B cell (primary cell): ENCODE measurements around the gene TSTD2. TPM values are rescaled to one million over a fixed set of nuclear protein-coding genes. Genes with fewer than 3 reads are reported as not detected.

ENCODE experiments used
- ATAC-seq: fragments of 200-7000 bp; cut with Tn5 transposase; one replicate; pipeline ENCODE4 v1.10.0; 2021; ENCODE audit warnings: low read depth, mild to moderate bottlenecking, moderate number of reproducible peaks, moderate library complexity
- CTCF ChIA-PET: fragments of 350-600 bp; sonication (Branson Sonifier 250); formaldehyde crosslinking; loops from one replicate; lab custom pipeline; 2021; ENCODE audit warnings: antibody characterized with exemption, inconsistent platforms; lab: Charles Lee
- POLR2A ChIA-PET: fragments of 350-600 bp; sonication (Branson Sonifier 250); formaldehyde crosslinking; loops from one replicate; lab custom pipeline; 2021; ENCODE audit warnings: antibody characterized with exemption; lab: Charles Lee
- DNase-seq: peaks from one replicate; pipeline ENCODE4 v3.0.0; 2013
- H2AFZ ChIP-seq: 2 replicates; pipeline ENCODE4 v1.6.1; 2012; ENCODE audit warnings: mild to moderate bottlenecking, low read depth, low read length; ENCODE audit not compliant: insufficient read depth, poor library complexity, severe bottlenecking
- H3K27ac ChIP-seq, 2 donors: 1 replicate in 1 of 2; 2 replicates in 1 of 2; pipeline ENCODE4 v1.5.1; 2012 to 2013; ENCODE audit warnings: low read length in 2 of 2, mild to moderate bottlenecking in 2 of 2, moderate library complexity in 1 of 2
- H3K27me3 ChIP-seq, 4 experiments: fragments of 200-600 bp in 1 of 4; sonication (generic) in 1 of 4; replicated peaks in 1 of 4; 1 replicate in 2 of 4; 2 replicates in 2 of 4; pipeline versions ENCODE4 v1.6.1 to v1.7.0; 2013 to 2016; ENCODE audit warnings: low read length in 3 of 4, mild to moderate bottlenecking in 2 of 4, mixed read lengths in 1 of 4, moderate library complexity in 1 of 4; ENCODE audit not compliant: insufficient read depth in 4 of 4, control insufficient read depth in 3 of 4; ENCODE audit errors: control extremely low read depth in 1 of 4
- H3K36me3 ChIP-seq, 2 experiments: replicated peaks in 1 of 2; 1 replicate in 1 of 2; 2 replicates in 1 of 2; pipeline versions ENCODE4 v1.6.1 to v1.7.1; 2013; ENCODE audit warnings: low read length in 1 of 2; ENCODE audit not compliant: insufficient read depth in 2 of 2, control insufficient read depth in 1 of 2; ENCODE audit errors: control extremely low read depth in 1 of 2, extremely low read depth in 1 of 2
- H3K4me1 ChIP-seq, 2 donors: fragments of 200-600 bp in 1 of 2; sonication (generic) in 1 of 2; 1 replicate in 1 of 2; 2 replicates in 1 of 2; pipeline versions ENCODE4 v1.5.1 to v1.6.1; 2013 to 2017; ENCODE audit warnings: low read length in 2 of 2; ENCODE audit not compliant: control insufficient read depth in 2 of 2, insufficient read depth in 2 of 2
- H3K4me2 ChIP-seq: replicated peaks from 2 replicates; pipeline ENCODE3; 2012; ENCODE audit warnings: mild to moderate bottlenecking, low read depth, low read length; ENCODE audit not compliant: poor library complexity, severe bottlenecking
- H3K4me3 ChIP-seq, 5 experiments: fragments of 200-600 bp in 1 of 5; sonication (generic) in 1 of 5; 1 replicate in 3 of 5; 2 replicates in 2 of 5; pipeline versions ENCODE4 v1.5.1 to v1.7.0; 2011 to 2016; ENCODE audit warnings: low read length in 4 of 5, mild to moderate bottlenecking in 4 of 5, low read depth in 2 of 5, control low read depth in 1 of 5, moderate library complexity in 1 of 5; ENCODE audit not compliant: insufficient read depth in 1 of 5; ENCODE audit errors: control extremely low read depth in 1 of 5, extremely low read depth in 1 of 5
- H3K79me2 ChIP-seq: fragments of 200-600 bp; sonication (generic); one replicate; pipeline ENCODE4 v1.6.0; 2016; ENCODE audit warnings: low read length; ENCODE audit not compliant: control insufficient read depth, insufficient read depth
- H3K9ac ChIP-seq: fragments of 200-600 bp; sonication (generic); 2 replicates; pipeline ENCODE4 v1.6.1; 2017; ENCODE audit warnings: mild to moderate bottlenecking, low read length, moderate library complexity
- H3K9me3 ChIP-seq, 3 donors: one replicate each; pipeline versions ENCODE4 v1.6.1 to v1.7.1; 2013; ENCODE audit warnings: low read length in 2 of 3; ENCODE audit not compliant: control insufficient read depth in 2 of 3, insufficient read depth in 1 of 3; ENCODE audit errors: control extremely low read depth in 1 of 3
- H4K20me1 ChIP-seq: 2 replicates; pipeline ENCODE4 v1.6.0; 2012; ENCODE audit warnings: mild to moderate bottlenecking, low read length; ENCODE audit not compliant: insufficient read depth, control insufficient read depth, poor library complexity, severe bottlenecking
- H3K27ac Mint-ChIP-seq: one replicate; pipeline ENCODE4 v1.8.0; 2021; ENCODE audit warnings: mixed read lengths
- H3K27me3 Mint-ChIP-seq: one replicate; pipeline ENCODE4 v1.8.0; 2021; ENCODE audit warnings: mixed read lengths
- H3K4me1 Mint-ChIP-seq: one replicate; pipeline ENCODE4 v1.8.0; 2021; ENCODE audit warnings: mixed read lengths
- H3K4me3 Mint-ChIP-seq: one replicate; pipeline ENCODE4 v1.8.0; 2021; ENCODE audit warnings: mixed read lengths
- H3K9me3 Mint-ChIP-seq: one replicate; pipeline ENCODE4 v1.8.0; 2022; ENCODE audit warnings: mixed read lengths; ENCODE audit not compliant: insufficient read depth
- EZH2 ChIP-seq: IDR thresholded peaks from 2 replicates; pipeline ENCODE4 v1.6.1; 2012; ENCODE audit warnings: borderline replicate concordance, low read depth, mild to moderate bottlenecking, moderate library complexity, low read length; ENCODE audit not compliant: insufficient read depth, poor library complexity, severe bottlenecking
- WGBS: methylation state at CpG from one replicate; pipeline ENCODE4 v1.1.5; 2013; ENCODE audit warnings: missing lambda C conversion rate; ENCODE audit not compliant: insufficient coverage; 5-methylcytosine and 5-hydroxymethylcytosine counted together
- intact Hi-C: fragments of 100-400 bp; cut with micrococcal nuclease; formaldehyde crosslinking; loops from one replicate; pipeline ENCODE4 v1.10.0; 2022
- polyA plus RNA-seq: library from polyadenylated mRNA; depleted of rRNA; stranded (reverse); fragments of >200 nt; gene quantifications from 2 replicates; pipeline ENCODE4 v1.2.3, GENCODE V29; 2012
- total RNA-seq, 2 donors: library from RNA; stranded (reverse); fragments of 120-200 nt in 1 of 2; gene quantifications; 1 replicate in 1 of 2; 2 replicates in 1 of 2; pipeline versions ENCODE4 v1.2.3 to v1.2.4, GENCODE V29; 2013 to 2022
- TF ChIP-seq, protein P1 (sequence below): fragments of 200-600 bp; IDR thresholded peaks from one replicate; pipeline ENCODE4 v1.8.0; 2022; ENCODE audit warnings: antibody characterized with exemption, mild to moderate bottlenecking

Gene TSTD2
- total and polyA plus RNA-seq, 2 donors (not counting 1 experiment from before 2014, with no cell fraction given) = 12.7 to 29.2 TPM

DNA sequence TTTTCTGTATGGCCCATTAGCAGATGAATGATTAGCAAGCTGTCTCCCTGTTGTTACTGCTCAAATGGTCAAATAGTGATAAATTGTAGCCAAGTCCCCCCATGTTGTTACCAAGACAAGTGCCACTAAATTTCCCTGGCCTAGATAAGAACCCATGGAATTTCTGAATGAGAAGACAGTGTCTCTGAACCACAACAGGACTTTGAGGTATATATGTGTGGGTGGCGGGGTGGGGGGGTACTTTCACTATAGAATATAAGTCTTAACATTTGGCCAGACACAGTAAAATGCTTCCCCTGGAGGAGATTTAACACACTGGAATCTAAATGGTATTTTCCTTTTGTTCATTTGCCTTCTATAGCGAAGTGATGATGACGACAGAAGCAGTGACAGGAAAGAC is 35.3 kb upstream of the TSTD2 start:
- WGBS = 100% methylated on average over 2 of the region's 3 CpGs
- intact Hi-C loops = no loop called here
- H3K4me1 ChIP-seq = no peaks in the 10 kb centered on the region
- H3K4me2 ChIP-seq = no peak overlapping the region
- H3K27ac ChIP-seq = no peak overlapping the region
- Mint-ChIP-seq H3K9me3 (no peaks in the 10 kb centered on the region), H3K27me3 (no peaks in the 10 kb centered on the region), H3K27ac (no peak overlapping the region), H3K4me1 (peaks cover 2% of the 10 kb centered on the region), H3K4me3 (no peak overlapping the region)
- ATAC-seq (no peak), DNase-seq (no peak)
- no peak for TF ChIP-seq EZH2
- TF ChIP-seq, protein P1, sequence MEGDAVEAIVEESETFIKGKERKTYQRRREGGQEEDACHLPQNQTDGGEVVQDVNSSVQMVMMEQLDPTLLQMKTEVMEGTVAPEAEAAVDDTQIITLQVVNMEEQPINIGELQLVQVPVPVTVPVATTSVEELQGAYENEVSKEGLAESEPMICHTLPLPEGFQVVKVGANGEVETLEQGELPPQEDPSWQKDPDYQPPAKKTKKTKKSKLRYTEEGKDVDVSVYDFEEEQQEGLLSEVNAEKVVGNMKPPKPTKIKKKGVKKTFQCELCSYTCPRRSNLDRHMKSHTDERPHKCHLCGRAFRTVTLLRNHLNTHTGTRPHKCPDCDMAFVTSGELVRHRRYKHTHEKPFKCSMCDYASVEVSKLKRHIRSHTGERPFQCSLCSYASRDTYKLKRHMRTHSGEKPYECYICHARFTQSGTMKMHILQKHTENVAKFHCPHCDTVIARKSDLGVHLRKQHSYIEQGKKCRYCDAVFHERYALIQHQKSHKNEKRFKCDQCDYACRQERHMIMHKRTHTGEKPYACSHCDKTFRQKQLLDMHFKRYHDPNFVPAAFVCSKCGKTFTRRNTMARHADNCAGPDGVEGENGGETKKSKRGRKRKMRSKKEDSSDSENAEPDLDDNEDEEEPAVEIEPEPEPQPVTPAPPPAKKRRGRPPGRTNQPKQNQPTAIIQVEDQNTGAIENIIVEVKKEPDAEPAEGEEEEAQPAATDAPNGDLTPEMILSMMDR = no peak
- H3K27me3 ChIP-seq = no peaks in the 10 kb centered on the region
- no peaks in the 10 kb centered on the region for H3K9me3 ChIP-seq
- no peak overlapping the region for H3K9ac ChIP-seq
- ChIA-PET POLR2A (no interaction called here), CTCF (no interaction called here)
- H4K20me1 ChIP-seq = no peaks in the 10 kb centered on the region
- H3K79me2 ChIP-seq = no peaks in the 10 kb centered on the region
- H3K4me3 ChIP-seq = no peak overlapping the region
- H3K36me3 ChIP-seq = peaks cover 2 to 94% of the 10 kb centered on the region in 2 experiments
- H2AFZ ChIP-seq = no peak overlapping the region

DNA sequence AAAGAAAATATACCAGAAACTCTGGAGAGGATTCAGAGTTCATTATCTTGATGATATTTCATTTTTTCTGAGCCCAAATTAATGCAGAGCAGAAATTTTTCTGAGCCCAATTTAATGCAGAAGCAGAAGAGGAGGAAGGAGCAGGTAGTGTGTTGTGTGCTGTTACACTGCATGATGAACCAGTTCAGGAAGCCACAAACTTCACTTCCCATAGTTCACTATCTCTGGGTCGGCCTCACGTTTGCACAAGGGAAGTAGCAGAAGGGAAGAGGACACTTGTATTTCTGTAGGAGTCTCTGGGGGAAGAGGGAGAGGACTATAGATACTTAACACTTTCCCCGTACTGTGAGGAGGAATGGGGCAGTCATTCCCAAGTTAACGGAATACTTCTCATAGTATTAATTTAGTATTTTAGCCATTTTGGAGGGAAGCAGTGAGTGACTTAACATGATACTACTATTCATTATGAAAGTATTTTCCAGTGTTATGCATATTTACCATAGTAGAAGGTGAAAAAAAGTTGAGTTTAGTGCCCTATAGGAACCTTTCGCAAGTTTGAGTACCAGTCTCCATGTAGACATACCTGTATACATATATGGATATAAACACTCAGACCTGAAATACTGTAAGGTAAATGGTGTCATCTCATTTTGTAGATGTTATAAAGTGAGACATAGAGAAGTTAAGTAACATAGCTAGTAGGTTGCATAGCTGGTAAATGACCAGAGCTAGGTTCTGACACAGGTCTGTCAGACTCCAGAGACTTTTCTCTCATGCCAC is 33.9 kb upstream of the TSTD2 start:
- DNase-seq (no peak), ATAC-seq (no peak)
- POLR2A ChIA-PET = no interaction called here
- H3K4me3 ChIP-seq = no peak overlapping the region
- intact Hi-C loops = no loop called here
- H2AFZ ChIP-seq = no peak overlapping the region
- WGBS = no CpG with 5 or more reads among the region's 5 CpGs
- TF ChIP-seq, protein P1 = no peak
- no peak for TF ChIP-seq EZH2
- H3K4me2 ChIP-seq = no peak overlapping the region
- peak overlapping the region in 1 of 2 donors; percentile 17 for H3K27ac ChIP-seq
- H3K4me1 ChIP-seq = no peaks in the 10 kb centered on the region
- no peaks in the 10 kb centered on the region for H3K9me3 Mint-ChIP-seq
- H3K9me3 ChIP-seq = no peaks in the 10 kb centered on the region
- no peaks in the 10 kb centered on the region for H4K20me1 ChIP-seq
- peaks cover 4 to 95% of the 10 kb centered on the region in 2 experiments for H3K36me3 ChIP-seq
- H3K4me3 Mint-ChIP-seq = no peak overlapping the region
- no peaks in the 10 kb centered on the region for H3K79me2 ChIP-seq
- no peaks in the 10 kb centered on the region for H3K27me3 ChIP-seq
- no peak overlapping the region for H3K27ac Mint-ChIP-seq
- H3K27me3 Mint-ChIP-seq = no peaks in the 10 kb centered on the region
- CTCF ChIA-PET = interaction anchor here (1.0 kb wide), 1 partner anchor 13 kb away, joined by 3 read pairs; no protein-coding TSS in a partner anchor
- no peak overlapping the region for H3K9ac ChIP-seq
- H3K4me1 Mint-ChIP-seq = peaks cover 2% of the 10 kb centered on the region
